C1 segment of cervical spinal cord (tissue), 14 donors: Measurements from ENCODE around the gene SKOR2.
A peak's percentile ranks its signal among the peaks of the same experiment; 100 is the strongest.
"Not testable (repeated sequence)": the region's sequence is repeated elsewhere in the genome, so short reads cannot be mapped to it uniquely, and the experiment has no call there.

Experiments used
- DNase-seq, 14 donors: peaks; one replicate each; lab custom pipeline; 2025; lab: John Stamatoyannopoulos, UW

The SKOR2 gene

GRCh38 chr18:47204908-47205522 lies 46.4 kb downstream of the SKOR2 start:
- peak in 5 of 14 donors; percentile 1 to 40 (median 6) for DNase-seq

- no peak for DNase-seq
Measured at GRCh38 chr18:47203626-47204464, 47.6 kb downstream of the SKOR2 start.

DNA sequence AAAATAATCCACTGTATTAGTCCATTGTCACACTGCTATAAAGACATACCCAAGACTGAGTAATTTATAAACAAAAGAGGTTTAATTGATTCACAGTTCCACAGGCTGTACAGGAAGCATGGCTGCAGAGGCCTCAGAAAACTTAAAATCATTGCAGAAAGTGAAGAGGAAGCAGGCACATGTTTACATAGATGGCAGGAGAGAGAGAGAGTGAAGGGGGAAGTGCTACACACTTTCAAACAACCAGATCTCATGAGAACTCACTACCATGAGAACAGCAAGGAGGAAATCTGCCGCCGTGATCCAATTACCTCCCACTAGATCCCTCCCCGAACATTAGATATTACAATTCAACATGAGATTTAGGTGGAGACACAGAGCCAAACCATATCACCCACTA lies 55.5 kb downstream of the SKOR2 start:
- DNase-seq: not testable (repeated sequence)

- DNase-seq: no peak
Measured at GRCh38 chr18:47191961-47192360, 59.5 kb downstream of the SKOR2 start.

GRCh38 chr18:47187721-47188120 lies 63.7 kb downstream of the SKOR2 start:
- peak in 1 of 14 donors; percentile 46 for DNase-seq

- DNase-seq: no peak
Measured at GRCh38 chr18:47184419-47185050, 66.9 kb downstream of the SKOR2 start.

GRCh38 chr18:47182156-47182555 lies 69.3 kb downstream of the SKOR2 start:
- not testable (repeated sequence) for DNase-seq

GRCh38 chr18:47180765-47181164 lies 70.7 kb downstream of the SKOR2 start:
- no peak for DNase-seq

DNA sequence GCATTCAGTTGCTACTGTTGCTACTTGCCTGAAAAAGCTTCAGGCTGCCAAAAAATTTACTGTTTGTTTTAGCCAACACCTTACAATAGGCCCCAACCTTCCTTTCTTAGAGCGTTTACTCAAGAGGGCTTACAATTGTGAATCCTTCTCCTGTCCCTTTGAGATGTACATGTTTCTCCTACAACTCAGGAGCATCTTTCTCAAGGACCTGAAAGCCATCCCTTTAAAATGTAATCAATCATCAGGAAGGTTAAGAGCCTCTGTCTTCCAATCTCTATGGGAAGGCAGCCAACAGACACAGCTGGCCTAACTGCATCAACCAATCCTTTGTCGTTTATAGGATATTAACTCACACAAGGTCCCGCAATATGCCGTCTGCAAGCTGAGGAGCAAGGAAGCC lies 71.9 kb downstream of the SKOR2 start:
- DNase-seq: no peak

DNA sequence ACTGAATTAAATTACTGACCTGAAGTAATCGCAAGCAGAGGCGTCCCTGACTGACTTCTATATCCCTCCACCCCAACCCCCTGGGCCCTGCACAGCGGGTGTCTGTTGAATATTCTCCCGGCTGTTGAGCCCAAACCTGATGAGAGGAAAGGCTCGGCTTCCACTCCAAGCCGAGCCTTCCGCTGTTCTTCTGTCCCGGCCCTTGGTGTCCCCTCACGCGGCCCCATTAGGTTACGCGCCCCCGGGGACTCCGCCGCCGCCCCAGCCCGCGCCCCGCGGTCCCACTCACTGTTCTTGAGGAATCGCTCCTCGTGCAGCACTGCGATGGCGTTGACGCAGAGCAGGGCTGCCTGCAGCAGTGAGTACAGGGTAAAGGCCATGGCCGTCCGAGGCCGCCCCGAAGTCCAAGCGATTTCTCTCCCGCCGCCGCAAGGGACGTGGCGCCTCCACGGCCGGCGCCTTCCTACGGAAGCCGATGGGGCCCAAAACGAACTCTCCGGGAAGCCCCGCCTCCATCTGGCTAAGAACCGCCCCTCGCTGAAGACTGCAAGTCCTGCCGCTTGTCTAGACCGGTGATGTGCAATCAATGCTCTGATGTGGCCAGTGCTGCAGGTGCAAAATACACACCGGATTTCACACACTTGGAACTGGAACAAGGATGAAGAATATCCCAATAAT lies 75.4 kb downstream of the SKOR2 start, which contains the start of gene IER3IP1:
TSS of gene IER3IP1 (minus strand) at position 467 of the 678 bp plus-strand sequence. CDS start at position 380, 87 bp downstream.
- DNase-seq: peak; percentile 17 to 91 (median 84)

DNA sequence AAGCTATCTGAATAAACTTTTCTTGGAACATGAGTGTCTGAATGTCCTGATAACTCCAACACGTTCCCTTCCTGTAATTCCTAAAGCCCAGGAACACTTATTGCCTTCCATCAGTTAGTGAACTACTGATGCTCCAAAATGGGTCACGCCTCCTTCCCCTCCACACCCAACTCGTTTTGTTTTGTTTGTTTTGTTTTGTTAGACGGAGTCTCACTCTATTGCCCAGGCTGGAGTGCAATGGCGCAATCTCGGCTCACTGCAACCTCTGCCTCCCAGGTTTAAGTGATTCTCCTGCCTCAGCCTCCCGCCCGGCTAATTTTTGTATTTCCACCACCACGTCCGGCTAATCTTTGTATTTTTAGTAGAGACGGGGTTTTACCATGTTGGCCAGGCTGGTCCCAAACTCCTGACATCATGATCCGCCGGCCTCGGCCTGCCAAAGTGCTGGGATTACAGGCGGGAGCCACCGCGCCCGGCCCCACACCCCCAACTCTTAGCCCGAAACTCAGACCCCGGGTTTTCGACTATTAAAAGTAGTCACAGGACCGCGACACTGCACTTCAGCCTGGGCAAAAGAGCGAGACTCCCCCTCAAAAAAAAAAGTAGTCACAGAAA lies 76.1 kb downstream of the SKOR2 start:
- no peak for DNase-seq

DNA sequence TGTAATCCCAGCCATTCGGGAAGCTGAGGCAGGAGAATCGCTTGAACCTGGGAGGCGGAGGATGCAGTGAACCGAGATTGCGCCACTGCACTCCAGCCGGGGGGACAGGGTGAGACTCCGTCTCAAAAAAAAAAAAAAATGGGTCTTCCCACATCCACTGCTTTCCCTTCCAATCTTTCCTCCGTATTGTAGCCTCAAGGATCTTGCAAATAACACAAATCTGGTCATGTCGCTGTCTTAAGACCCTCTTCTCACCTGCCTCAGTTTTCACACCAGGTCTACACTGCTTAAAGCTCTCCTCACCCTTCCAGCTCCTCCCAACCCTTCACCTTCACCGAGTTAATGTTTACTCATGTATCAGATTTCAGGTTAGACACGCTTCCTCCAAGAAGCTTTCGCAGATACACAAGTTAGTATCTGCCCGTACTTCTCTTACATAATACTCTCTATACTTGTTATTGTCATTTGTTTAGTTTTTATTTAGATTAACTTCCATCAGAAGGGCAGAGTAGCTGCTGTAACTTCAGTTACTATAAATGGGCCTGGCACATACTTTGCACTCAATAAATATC lies 76.8 kb downstream of the SKOR2 start:
- no peak for DNase-seq

DNA sequence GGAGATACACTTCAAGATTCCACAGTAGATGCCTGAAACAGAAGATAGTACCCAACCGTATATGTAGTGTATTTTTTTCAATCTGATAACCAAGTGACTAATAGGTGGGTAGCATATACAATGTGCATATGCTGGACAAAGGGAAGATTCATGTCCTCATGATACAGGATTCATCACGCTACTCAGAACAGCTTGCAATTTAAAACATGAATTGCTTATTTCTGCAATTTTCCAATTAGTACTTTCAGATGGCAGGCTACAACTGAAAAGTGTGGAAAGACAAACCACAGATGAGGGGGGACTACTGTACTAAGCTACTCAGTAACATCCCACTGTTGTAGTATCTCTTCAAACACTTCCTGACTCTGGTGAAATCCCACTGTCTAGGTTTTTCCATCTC lies 79.0 kb downstream of the SKOR2 start:
- no peak for DNase-seq

DNA sequence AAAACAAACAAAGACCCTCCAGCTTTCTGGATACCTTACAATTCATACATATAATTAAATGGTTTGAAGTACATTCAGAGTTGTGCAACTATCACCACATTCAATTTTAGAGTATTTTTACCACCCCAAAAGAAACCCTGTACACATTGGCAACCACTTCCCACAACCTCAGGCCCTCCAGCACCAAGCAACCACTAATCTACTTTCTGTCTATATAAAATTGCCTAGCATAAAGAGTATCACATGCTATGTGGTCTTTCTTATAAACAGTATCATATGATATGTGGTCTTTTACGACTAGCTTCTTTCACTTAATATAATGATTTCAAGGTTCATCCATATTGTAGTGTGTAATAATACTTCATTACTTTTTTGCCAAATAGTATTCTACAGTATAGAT lies 82.5 kb downstream of the SKOR2 start:
- no peak for DNase-seq

- no peak for DNase-seq
Measured at GRCh38 chr18:47168509-47168908, 83.0 kb downstream of the SKOR2 start.

DNA sequence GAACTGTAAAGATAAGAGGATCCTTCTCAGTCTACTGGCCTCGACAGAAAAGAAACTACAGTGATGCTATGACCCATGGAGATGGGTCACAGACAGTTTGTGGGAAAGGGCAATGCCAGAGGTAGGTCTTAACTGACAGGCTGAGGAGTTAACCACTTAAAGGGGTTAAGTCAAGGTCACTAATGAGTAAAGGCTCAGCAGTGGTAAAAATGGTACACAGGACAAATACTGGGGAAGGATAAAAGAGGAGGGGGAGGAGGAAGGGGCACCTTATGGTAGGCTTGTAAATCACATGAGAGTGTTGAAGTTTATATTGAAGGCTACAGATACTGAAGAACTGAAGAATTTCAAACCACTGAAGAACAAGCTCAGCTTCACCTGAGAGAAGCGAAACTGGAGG lies 85.2 kb downstream of the SKOR2 start:
- DNase-seq: no peak

DNA sequence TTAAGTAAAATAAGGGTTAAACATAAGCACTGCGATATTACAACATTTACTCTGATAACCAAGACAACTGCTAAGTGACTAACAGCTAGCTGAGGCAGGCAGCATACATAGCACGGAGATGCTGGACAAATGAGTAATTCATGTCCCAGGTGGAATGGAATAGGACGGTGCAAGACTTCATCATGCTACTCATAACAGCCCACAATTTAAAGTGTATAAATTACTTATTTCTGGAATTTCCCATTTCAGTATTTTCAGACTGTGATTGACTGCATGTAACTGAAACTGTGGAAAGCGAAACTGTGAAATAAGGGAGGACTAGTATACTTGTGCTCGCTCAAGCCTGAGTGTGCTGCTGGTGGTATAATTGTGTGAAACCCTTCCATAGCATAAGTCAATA lies 88.2 kb downstream of the SKOR2 start:
- DNase-seq: no peak

- DNase-seq: no peak
Measured at GRCh38 chr18:47160256-47160655, 91.2 kb downstream of the SKOR2 start.

DNA sequence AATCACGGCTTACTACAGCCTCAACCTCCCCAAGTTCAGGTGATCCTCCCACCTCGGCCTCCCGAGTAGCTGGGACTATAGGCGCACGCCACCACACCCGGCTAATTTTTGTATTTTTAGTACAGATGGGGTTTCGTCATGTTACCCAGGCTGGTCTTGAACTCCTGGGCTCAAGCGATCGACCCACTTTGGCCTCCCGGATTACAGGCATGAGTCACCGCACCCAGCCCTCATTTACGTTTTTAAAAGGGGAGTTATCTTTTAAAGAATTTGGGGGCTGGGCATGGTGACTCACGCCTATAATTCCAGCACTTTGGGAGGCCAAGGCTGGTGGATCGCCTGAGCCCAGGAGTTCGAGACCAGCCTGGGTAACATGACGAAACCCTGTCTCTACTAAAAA lies 93.1 kb downstream of the SKOR2 start:
- not testable (repeated sequence) for DNase-seq
